GM19372 (cell line): Measurements from ENCODE around the gene FNBP1.

Experiments
- ATAC-seq: cut with Tn5 transposase; IDR thresholded peaks from one replicate; pipeline ENCODE4 v1.9.1; 2021; ENCODE audit warnings: mild to moderate bottlenecking, low read depth, moderate library complexity; ENCODE audit not compliant: unreplicated experiment

The FNBP1 gene

DNA sequence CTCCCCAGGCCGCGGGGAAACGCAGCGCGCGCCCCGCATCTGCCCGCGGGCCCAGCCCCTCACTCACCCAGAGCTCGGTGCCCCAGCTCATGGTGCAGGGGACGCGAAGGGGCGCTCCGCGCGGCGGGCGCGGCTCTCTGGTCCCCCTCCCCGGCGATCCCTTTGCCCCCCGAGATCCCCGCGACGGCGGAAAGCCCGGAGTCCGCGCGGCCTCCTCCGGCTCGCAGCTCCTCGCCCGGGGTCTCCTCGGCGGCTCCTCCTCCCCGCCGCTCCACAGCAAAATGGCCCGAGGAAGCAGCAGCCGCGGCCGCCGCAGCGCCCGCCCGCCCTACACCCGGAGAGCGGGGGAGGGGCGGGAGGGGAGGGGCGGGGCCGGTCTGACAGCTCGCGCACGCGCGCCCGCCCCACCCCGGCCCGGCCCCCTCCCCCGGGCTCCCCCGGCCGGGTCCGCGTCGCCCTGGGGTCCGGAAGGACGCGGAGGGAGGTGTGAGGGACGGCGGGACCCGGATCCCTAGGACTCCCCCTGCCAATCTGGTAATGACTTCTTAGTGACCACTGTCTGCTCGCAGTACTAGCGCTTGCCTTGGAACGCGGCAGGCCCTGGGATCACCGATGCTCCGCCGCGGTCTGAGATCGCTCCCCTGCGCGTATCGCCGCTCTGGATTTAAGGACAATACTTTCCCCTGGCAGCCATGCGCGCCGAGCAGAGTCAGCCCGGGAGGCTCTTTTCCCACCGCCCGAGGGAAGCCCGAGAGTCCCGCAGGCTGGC is at the start of gene FNBP1:
Gene FNBP1, minus strand, starts transcription at position 305 of the 769 bp plus-strand sequence. Its CDS starts 214 bp downstream, at position 91.
- ATAC-seq: peak; percentile 48

DNA sequence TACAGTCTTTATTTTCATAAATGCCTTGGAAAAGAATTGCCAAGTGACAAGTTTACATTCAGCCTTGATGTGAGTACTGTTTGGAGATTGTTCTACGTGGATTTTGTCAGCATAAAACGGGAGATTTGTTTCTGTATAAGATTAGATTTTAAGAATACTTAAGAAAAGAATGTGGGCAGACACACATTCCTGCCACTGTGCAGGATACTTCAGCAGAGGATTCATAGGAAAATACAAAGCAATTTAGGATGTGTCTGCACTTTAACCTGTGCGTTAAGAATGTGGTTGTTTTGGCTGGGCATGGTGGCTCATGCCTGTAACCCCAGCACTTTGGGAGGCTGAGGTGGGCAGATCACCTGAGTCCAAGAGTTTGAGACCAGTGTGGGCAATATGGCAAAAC is 47.9 kb upstream of the FNBP1 start:
- no peak for ATAC-seq

DNA sequence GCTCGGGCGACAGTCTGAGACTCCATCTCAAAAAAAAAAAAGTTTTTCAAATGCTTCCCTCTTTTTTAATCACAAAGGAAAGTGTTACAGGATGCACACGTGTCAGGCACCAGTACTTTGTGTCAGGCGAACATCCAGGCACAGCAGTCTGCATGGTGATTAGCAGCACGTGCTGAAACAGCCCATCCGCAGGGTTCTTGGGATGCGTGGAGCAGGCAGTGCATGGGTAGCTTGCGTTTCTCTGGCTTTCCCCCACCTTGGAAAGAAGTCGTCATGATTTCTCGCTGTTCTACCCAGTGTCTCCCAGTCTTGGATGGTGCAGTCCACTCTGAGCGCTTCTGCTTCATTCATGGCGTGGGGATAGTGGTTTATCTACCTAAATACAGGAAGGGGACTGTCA is 46.2 kb upstream of the FNBP1 start:
- no peak for ATAC-seq

DNA sequence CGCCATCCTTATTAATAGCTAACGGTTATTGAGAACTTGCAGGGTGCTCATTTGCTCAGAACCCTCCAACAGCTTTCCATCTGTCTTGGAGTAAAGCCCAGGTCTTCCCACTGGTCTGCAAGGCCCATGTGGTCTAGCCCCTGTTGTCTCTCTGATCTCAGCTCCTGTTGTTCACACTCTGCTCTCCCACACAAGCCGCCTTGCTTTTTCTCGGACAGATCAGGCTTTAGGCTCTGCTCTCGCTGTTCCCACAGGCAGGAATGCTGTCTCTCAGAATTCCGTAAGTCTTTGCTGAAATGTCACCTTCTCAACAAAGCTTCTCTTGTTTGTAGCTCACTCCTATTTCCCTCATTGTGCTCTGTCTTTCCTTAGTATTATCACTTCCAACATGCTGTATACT is 45.1 kb upstream of the FNBP1 start:
- ATAC-seq: no peak

DNA sequence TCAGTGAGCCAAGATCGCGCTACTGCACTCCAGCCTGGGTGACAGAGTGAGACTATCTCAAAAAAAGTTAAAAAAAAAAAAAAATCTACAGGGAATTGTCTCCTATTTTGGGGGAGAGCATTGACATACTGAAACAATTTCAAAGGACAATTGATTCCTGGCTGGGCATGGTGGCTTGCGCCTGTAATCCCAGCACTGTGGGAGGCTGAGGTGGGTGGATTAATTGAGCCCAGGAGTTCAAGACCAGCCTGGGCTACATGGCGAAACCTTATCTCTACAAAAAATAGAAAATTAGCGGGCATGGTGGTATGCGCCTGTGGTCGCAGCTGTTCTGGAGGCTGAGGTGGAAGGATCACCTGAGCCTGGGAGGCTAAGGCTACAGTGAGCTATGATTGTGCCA is 41.3 kb upstream of the FNBP1 start:
- ATAC-seq: no peak

DNA sequence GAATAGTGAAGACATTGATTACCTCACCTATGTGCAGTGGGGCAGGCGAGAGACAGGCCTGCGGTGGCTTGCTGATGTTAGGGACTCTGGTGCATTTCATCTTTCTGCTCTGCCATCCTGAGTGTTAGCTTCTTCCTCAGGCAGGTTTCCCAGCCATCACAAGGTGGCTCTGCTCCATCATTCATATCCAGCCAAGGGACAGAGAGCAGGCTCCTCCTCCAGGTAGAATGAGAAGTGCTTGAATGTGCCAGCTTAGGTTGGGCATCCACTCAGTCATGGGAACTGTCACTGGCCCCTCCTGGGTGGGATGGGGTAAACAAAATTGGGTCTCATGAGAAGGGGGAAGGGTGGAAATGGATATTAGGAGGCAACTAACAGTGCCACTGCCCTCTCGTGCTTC is 35.6 kb upstream of the FNBP1 start:
- no peak for ATAC-seq

DNA sequence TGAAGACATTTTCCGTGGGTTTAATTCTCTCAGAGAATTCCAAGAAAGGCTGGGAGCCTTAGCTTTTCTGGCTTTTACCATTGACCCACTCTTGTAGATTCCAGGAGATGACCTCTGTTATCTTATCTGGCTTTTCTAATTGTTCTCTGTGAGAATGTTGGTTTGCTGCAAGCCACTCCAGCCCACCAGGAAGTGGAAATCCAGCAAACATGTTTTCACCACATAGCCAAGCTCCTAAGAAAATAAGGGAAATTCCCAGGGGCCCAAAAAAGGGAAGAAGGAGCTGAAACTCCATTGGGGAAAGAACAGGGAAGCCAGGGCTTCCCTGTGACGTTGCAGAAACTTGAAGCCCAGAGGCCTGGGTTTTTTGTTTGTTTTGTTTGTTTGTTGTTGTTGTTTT is 30.4 kb upstream of the FNBP1 start:
- ATAC-seq: no peak

DNA sequence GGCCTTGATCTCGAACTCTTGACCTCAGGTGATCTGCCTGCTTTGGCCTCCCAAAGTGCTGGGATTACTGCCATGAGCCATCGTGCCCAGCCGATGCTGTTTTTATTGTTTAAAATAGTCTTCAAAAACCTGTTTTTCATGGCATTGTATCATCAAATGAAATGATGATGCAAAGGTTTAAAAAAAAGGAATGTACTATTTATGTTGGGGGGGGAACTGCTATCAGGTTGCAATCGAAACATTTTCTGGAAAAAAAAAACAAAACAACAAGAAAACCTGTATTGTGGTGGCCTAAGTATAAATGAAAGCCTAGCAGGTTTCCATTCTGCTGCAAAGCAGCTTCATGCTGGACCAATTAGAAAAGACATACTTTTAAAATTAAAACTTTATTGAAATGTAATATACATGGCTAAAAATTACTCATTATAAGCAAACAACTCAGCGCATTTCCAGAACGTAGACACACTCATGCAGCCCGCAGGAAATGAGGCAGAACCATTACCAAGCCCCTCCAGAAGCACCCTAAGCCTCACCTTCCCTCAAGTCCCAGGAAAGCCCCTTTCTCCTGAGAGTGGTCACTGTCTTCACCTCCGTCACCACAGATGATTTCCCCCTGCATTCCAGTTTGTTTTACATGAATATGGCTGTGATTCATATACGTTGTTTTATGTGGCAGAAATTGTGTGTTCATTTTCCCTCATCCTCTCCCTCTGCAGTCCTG is 29.7 kb upstream of the FNBP1 start:
- ATAC-seq: no peak

DNA sequence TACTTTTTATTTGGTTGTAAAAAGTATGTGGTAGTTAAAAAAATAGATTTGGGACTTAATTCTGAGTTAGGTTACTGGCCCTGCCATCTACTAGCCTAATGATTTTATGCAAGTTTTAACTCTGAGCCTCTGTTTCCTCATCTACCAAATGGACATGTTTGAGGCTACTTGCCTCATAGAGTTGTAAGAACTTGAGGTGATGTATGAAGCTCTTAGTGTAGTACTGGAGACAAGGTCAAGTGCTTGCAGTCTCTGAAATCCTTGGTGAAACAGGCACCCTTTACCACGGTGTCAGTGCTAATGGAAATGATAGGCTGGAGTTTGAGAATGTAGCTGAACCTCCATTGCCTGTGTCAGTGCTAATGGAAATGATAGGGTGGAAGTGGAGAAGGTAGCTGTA is 26.1 kb upstream of the FNBP1 start:
- no peak for ATAC-seq

DNA sequence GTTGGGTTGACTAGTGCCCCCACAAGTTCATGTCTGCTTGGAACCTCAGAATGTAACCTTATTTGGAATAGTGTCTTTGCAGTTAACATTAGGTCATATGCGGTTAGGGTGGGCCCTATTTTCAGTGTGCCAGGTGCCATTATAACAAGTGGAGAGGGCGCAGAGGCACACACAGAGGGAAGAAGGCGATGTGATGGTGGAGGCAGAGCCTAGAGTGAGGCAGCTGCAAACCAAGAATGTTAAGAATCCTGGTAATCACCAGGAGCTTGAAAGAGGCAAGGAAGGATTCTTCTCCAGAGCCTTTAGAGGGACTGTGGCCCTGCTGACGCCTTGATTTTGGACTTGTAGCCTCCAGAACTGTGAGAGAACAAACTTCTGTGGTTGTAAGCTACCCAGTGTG is 21.6 kb upstream of the FNBP1 start:
- no peak for ATAC-seq

DNA sequence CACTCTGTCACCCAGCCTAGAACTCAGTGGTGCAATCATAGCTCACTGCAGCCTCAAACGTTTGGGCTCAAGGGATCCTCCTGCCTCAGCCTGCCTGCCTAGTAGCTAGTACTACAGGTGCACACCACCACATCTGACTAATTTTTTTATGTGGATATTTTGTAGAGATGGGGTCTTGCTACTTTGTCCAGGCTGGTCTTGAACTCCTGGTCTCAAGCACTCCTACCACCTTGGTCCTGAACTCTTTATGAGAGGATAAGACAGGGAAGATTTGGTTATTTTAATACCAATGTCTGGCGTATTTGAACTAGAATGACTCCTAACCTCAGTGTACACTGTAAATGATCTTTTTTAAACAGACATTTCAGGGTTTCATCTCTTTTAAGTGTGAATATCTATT is 19.8 kb upstream of the FNBP1 start:
- ATAC-seq: no peak

DNA sequence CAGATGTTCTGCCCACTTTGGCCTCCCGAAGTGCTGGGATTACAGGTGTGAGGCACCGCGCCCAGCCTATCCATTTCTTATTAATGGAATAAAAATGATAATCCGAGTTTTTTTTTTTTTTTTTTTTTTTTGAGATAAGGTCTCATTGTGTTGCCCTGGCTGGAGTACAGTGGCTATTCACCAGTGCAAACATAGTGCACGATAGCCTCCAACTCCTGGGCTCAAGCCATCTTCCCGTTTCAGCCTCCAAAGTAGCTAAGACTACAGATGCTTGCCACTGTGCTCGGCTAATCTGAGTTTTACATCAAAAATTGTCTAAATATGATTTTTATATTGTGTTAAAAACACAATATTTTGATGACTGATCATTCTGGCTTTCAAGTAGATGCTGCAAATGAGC is 17.3 kb upstream of the FNBP1 start:
- no peak for ATAC-seq

DNA sequence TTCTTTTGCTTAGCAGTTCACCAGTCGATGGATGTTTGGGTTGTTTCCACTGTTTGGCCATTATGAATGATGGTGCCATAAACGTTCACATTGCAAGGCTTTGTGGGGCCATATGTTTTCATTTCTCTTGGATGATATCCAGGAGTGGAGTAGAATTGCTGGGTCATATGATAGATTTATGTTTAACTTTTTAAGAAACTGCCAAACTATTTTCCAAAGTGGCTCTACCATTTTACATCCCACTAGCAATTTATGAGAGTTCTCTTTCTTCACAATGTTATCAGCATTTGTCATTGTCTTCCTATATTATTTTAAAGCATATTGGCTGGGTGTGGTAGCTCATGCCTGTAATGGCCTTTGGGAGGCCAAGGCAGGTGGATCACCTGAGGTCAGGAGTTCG is 15.9 kb upstream of the FNBP1 start:
- ATAC-seq: no peak

DNA sequence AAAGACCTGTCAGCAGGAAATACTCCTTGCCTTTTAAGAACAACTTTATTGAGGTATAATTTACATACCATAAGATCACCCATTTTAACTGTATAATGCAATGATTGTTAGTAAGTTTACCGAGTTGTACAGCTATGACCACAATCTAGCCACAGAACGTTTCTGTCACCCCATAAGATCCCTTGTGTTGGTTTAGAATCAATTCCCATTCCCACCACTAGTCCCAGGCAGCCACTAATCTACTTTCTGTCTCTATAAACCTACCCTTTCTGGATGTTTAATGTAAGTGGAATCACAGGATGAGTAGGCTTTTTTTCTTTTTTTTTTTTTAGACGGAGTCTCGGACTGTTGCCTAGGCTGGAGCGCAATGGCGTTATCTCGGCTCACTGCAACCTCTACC is 15.2 kb upstream of the FNBP1 start:
- no peak for ATAC-seq

DNA sequence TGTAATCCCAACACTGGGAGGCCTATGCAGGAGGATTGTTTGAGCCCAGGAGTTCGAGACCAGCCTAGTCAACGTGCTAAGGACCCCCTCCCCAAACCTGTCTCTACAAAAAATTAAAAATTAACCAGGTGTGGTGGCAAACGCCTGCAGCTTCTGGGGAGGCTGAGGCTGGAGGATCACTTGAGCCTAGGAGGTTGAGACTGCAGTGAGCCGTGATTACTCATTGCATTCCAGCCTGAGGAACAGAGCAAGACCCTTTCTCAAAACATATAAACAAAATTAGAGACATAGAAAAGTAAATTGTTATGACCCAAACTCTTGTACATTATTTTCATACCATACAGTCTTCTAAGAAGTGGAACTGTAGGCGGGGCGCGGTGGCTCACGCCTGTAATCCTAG is 11.8 kb upstream of the FNBP1 start:
- ATAC-seq: no peak

DNA sequence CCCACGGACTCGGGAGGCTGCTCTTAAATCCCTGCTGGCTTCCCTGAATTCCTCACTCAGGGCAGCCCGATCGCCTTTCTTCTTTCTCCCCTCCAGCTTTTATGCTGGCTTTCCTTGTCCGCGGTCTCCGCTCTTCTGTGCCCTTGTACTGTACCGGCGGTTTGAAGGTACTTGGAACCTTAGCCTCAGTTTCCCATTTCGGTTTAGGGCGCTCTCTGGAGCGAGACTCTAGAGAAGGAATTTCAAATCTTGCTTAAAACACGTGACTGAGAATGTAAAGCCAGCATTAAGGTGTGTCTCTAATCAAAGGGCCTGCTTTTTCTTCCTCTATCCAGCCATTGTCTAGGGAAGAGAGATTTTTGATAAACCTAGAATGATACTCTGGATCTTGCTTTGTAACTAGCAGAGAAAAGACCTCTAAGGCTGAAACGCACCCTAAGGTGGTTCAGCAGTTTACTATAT is 11.4 kb upstream of the FNBP1 start:
- ATAC-seq: no peak

DNA sequence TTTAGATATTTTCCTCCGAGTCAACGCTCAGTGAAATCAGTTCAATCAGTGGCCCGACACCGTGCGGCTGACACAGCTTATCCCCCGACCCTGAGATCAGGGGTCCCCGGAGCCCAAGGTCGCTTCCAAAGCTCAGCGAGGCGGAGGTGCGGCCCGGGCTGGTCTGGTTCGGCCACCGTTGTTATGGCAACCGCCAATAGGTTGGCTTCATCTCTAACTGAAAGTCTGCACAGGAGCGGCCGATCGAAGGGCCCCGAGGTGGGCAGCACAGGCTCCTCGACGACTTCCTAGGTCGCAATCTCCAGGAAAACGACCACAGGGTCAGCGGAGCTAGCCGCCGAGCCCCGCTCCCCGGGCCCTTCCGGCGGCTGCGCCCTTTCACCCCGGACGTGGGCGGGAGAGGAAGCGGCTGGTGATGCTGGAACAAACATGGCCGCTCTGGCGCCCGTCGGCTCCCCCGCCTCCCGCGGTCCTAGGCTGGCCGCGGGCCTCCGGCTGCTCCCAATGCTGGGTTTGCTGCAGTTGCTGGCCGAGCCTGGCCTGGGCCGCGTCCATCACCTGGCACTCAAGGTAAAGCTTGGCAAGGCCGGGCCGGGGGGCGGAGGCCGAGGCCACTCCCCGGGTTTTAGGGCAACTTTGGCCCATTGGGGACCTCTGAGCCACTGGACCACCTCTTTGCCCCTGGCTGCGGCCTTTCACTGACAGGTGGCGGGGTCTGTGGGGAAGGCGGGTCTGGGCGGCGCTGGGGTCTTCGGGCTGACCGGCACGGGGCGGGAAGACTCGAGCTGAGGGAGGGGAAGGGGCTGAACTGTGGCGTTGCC is 10.7 kb upstream of the FNBP1 start, which contains the start of gene GPR107:
Gene GPR107, plus strand, starts transcription at position 403 of the 821 bp plus-strand sequence. Its CDS starts 27 bp downstream, at position 430.
- ATAC-seq: peak; percentile 79

DNA sequence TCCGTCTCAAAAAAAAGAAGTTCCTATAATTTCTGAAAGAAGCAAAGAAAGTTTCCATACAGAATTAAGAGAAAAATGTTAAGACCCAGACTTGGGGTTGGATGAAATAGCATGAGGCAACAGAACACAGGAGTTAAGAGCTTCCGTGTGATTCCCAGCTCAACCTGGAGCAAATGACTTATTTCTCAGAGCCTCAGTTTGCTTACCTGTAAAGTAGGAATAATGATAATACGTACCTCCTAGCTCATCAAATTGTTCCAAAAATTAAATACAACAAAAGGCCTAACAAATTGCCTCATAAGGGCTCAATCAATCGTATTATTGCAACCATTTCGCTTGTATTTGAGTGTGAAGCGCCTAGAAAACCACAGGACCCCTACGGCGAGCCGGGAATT is 10.1 kb upstream of the FNBP1 start:
- ATAC-seq: no peak

DNA sequence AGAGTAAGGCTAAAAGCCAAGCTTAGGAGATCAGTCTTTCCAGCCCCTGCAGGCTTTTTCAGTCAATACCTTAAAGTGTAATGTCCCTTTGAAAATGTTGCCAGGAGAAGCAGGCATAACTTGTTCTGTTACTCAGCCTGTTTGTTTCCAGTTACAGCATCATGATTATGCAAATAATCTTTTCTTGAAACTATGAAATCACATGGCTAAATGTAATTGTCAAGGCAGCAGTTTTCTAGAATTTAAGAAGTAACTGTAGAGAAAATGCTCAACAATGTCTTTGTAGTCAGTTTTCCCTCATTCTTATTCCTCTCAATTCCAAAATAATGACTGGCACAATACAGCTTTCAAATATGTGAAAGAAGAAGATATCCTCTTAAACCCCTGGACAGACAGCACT is 8.9 kb upstream of the FNBP1 start:
- ATAC-seq: no peak

DNA sequence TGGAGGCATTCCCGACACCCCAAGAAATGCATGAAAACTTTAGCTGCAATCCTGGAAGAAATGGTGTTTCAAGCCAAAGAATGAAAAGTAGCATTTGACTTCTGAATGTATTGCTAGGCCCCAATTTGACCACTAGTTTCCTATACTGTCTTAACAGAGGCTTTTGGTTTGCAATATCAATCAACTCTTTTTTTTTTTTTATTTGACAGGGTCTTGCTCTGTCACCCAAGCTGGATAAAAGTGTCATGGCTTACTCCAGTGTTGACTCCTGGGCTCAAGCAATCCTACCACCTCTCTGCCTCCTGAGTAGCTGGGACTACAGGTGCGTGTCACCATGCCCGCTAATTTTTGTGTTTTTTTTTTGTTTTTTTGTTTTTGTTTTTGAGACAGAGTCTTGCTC is 7.5 kb upstream of the FNBP1 start:
- ATAC-seq: no peak
